ENCODE data around the gene AKAP11. TPM values are rescaled to one million over a fixed set of nuclear protein-coding genes. Genes with fewer than 3 reads are reported as not detected.

Gene AKAP11
- total RNA-seq, 2 donors from 2014 or later = 20.8 to 36.1 TPM

- Histone ChIP-seq H3K9me3 (no peaks in the 10 kb centered on the region), H3K4me1 (replicated peaks) (no peaks in the 10 kb centered on the region), H3K27ac (no peak overlapping the region), H3K27me3 (replicated peaks; ENCODE audit: insufficient read depth) (no peaks in the 10 kb centered on the region), H3K4me3 (no peak overlapping the region), H3K36me3 (peaks cover 2 to 8% of the 10 kb centered on the region in 2 donors)
- no peak for DNase-seq (ENCODE audit: low spot score)
- 76% methylated on average over 4 of the region's 4 CpGs for WGBS
- intact Hi-C loops (cut with DNase I) = no loop called here
- TF ChIP-seq CTCF (IDR thresholded peaks at IDR 0.05) (no peak), POLR2AphosphoS5 (IDR thresholded peaks at IDR 0.05) (no peak), POLR2A (IDR thresholded peaks at IDR 0.05) (no peak)
These were observed 35.5 kb downstream of the AKAP11 start for GRCh38 chr13:42307461-42307860.

GRCh38 chr13:42312817-42313431, 41.0 kb downstream of the AKAP11 start:
- Histone ChIP-seq H3K4me1 (replicated peaks) (no peaks in the 10 kb centered on the region), H3K4me3 (no peak overlapping the region), H3K27me3 (replicated peaks; ENCODE audit: insufficient read depth) (no peaks in the 10 kb centered on the region), H3K36me3 (peaks cover 0 to 8% of the 10 kb centered on the region in 2 donors), H3K9me3 (no peaks in the 10 kb centered on the region), H3K27ac (no peak overlapping the region)
- 88% methylated on average over 2 of the region's 2 CpGs for WGBS
- intact Hi-C loops (cut with DNase I) = no loop called here
- no peak for DNase-seq (ENCODE audit: low spot score)
- no peak for TF ChIP-seq CTCF (IDR thresholded peaks at IDR 0.05)
- TF ChIP-seq POLR2AphosphoS5 (IDR thresholded peaks at IDR 0.05) = no peak
- no peak for TF ChIP-seq POLR2A (IDR thresholded peaks at IDR 0.05)

- no peak overlapping the region for H3K4me3 ChIP-seq
- WGBS = 46% methylated on average over 3 of the region's 3 CpGs
- no peak for DNase-seq (ENCODE audit: low spot score)
- H3K9me3 ChIP-seq = no peaks in the 10 kb centered on the region
- H3K27me3 ChIP-seq (replicated peaks; ENCODE audit: insufficient read depth) = no peaks in the 10 kb centered on the region
- TF ChIP-seq CTCF (IDR thresholded peaks at IDR 0.05) = no peak
- no peak for TF ChIP-seq POLR2A (IDR thresholded peaks at IDR 0.05)
- TF ChIP-seq POLR2AphosphoS5 (IDR thresholded peaks at IDR 0.05) = no peak
- H3K36me3 ChIP-seq = no peaks in the 10 kb centered on the region
- no peaks in the 10 kb centered on the region for H3K4me1 ChIP-seq (replicated peaks)
- H3K27ac ChIP-seq = no peak overlapping the region
- intact Hi-C loops (cut with DNase I) = no loop called here
These were observed 46.6 kb downstream of the AKAP11 start for GRCh38 chr13:42318570-42318969.

- Histone ChIP-seq H3K36me3 (no peaks in the 10 kb centered on the region), H3K4me1 (replicated peaks) (no peaks in the 10 kb centered on the region), H3K27ac (no peak overlapping the region), H3K27me3 (replicated peaks; ENCODE audit: insufficient read depth) (no peaks in the 10 kb centered on the region), H3K4me3 (no peak overlapping the region), H3K9me3 (no peaks in the 10 kb centered on the region)
- TF ChIP-seq CTCF (IDR thresholded peaks at IDR 0.05) (no peak), POLR2A (IDR thresholded peaks at IDR 0.05) (no peak), POLR2AphosphoS5 (IDR thresholded peaks at IDR 0.05) (no peak)
- 87% methylated on average over 4 of the region's 4 CpGs for whole genome bisulfite sequencing
- no peak for DNase-seq (ENCODE audit: low spot score)
- intact Hi-C loops (cut with DNase I) = no loop called here
These were observed 48.4 kb downstream of the AKAP11 start for GRCh38 chr13:42320375-42320787.

- H3K4me1 ChIP-seq (replicated peaks) = no peaks in the 10 kb centered on the region
- no peak overlapping the region for H3K4me3 ChIP-seq
- TF ChIP-seq POLR2A (IDR thresholded peaks at IDR 0.05) (no peak), POLR2AphosphoS5 (IDR thresholded peaks at IDR 0.05) (no peak), CTCF (IDR thresholded peaks at IDR 0.05) (no peak)
- no peak for DNase-seq (ENCODE audit: low spot score)
- no peak overlapping the region for H3K27ac ChIP-seq
- no peaks in the 10 kb centered on the region for H3K36me3 ChIP-seq
- no peaks in the 10 kb centered on the region for H3K27me3 ChIP-seq (replicated peaks; ENCODE audit: insufficient read depth)
- H3K9me3 ChIP-seq = no peaks in the 10 kb centered on the region
- intact Hi-C loops (cut with DNase I) = no loop called here
- 59% methylated on average over 2 of the region's 2 CpGs for WGBS
These were observed 50.9 kb downstream of the AKAP11 start for GRCh38 chr13:42322806-42323205.
